H1 (cell line): Measurements from ENCODE around the gene PSME1. TPM values are rescaled to one million over a fixed set of nuclear protein-coding genes. Genes with fewer than 3 reads are reported as not detected.

ENCODE experiments used
- CTCF ChIA-PET: fragments of 300-600 bp; sonication (Branson Sonifier 250); formaldehyde crosslinking; loops from one replicate; lab custom pipeline; 2021; ENCODE audit not compliant: partially characterized antibody; lab: Charles Lee
- POLR2A ChIA-PET: fragments of 300-600 bp; sonication (Branson Sonifier 250); formaldehyde crosslinking; loops from one replicate; lab custom pipeline; 2021; ENCODE audit warnings: inconsistent platforms; ENCODE audit not compliant: partially characterized antibody; lab: Charles Lee
- DNase-seq, 2 experiments: peaks; one replicate each; pipeline versions ENCODE4 v3.0.0 to v3.0.0-alpha.2; 2010 to 2022; ENCODE audit warnings: low spot score in 2 of 2, low read depth in 1 of 2, mixed read lengths in 1 of 2
- FAIRE-seq: peaks from 2 replicates; lab custom pipeline; 2011; peaks lifted over from hg19 to GRCh38; lab: Jason Lieb, UNC
- H2AFZ ChIP-seq: 2 replicates; pipeline ENCODE4 v1.8.1; 2012; ENCODE audit warnings: low read length, inconsistent platforms
- H2AK5ac ChIP-seq: 2 replicates; pipeline ENCODE4 v1.6.1; 2013; ENCODE audit warnings: low read depth, low read length
- H2BK120ac ChIP-seq: replicated peaks from 2 replicates; pipeline ENCODE3; 2013; ENCODE audit warnings: low read depth, low read length, inconsistent platforms
- H2BK12ac ChIP-seq: 2 replicates; pipeline ENCODE4 v1.6.1; 2013; ENCODE audit warnings: low read depth, low read length
- H2BK15ac ChIP-seq: 2 replicates; pipeline ENCODE4 v1.6.1; 2013; ENCODE audit warnings: low read length
- H2BK20ac ChIP-seq: 2 replicates; pipeline ENCODE4 v1.6.1; 2013; ENCODE audit warnings: low read length
- H2BK5ac ChIP-seq: 2 replicates; pipeline ENCODE4 v1.6.1; 2013; ENCODE audit warnings: low read depth, low read length
- H3K14ac ChIP-seq: 2 replicates; pipeline ENCODE4 v1.6.1; 2013; ENCODE audit warnings: inconsistent platforms; ENCODE audit not compliant: insufficient read length
- H3K18ac ChIP-seq: 2 replicates; pipeline ENCODE4 v1.6.1; 2013; ENCODE audit warnings: low read length; ENCODE audit errors: extremely low read depth
- H3K23ac ChIP-seq: 2 replicates; pipeline ENCODE4 v1.6.1; 2013; ENCODE audit warnings: inconsistent platforms; ENCODE audit not compliant: insufficient read length
- H3K23me2 ChIP-seq: 2 replicates; pipeline ENCODE4 v1.6.1; 2013; ENCODE audit warnings: low read depth, low read length
- H3K27ac ChIP-seq: 2 replicates; pipeline ENCODE4 v1.6.1; 2011; ENCODE audit warnings: low read depth, low read length, inconsistent platforms
- H3K27me3 ChIP-seq, 4 experiments: replicated peaks in 1 of 4; 1 replicate in 1 of 4; 2 replicates in 3 of 4; pipeline versions ENCODE4 v1.6.1 to v1.8.1; 2011 to 2013; ENCODE audit warnings: low read length in 3 of 4, mild to moderate bottlenecking in 3 of 4, inconsistent platforms in 2 of 4, mixed read lengths in 2 of 4, moderate library complexity in 1 of 4; ENCODE audit not compliant: control insufficient read depth in 3 of 4, insufficient read depth in 3 of 4; ENCODE audit errors: extremely low read depth in 1 of 4
- H3K36me3 ChIP-seq, 4 experiments: 2 replicates each; pipeline versions ENCODE4 v1.6.1 to v1.8.1; 2011 to 2013; ENCODE audit warnings: mild to moderate bottlenecking in 4 of 4, low read length in 3 of 4, moderate library complexity in 2 of 4, control low read depth in 1 of 4, inconsistent platforms in 1 of 4; ENCODE audit not compliant: insufficient read depth in 4 of 4, control insufficient read depth in 2 of 4
- H3K4ac ChIP-seq: replicated peaks from 2 replicates; pipeline ENCODE3; 2013; ENCODE audit warnings: low read length, low read depth, mixed read lengths, inconsistent platforms; ENCODE audit not compliant: insufficient read length
- H3K4me1 ChIP-seq, 4 experiments: replicated peaks in 1 of 4; 1 replicate in 1 of 4; 2 replicates in 3 of 4; pipeline versions ENCODE4 v1.6.1 to v1.8.1; 2011 to 2013; ENCODE audit warnings: low read length in 3 of 4, inconsistent platforms in 2 of 4, mixed read lengths in 1 of 4; ENCODE audit not compliant: insufficient read depth in 4 of 4, control insufficient read depth in 3 of 4
- H3K4me2 ChIP-seq, 2 experiments: 2 replicates each; pipeline versions ENCODE4 v1.6.1 to v1.8.1; 2011 to 2013; ENCODE audit warnings: low read depth in 2 of 2, low read length in 2 of 2, control low read depth in 1 of 2, inconsistent platforms in 1 of 2, mild to moderate bottlenecking in 1 of 2; ENCODE audit not compliant: insufficient read depth in 1 of 2
- H3K4me3 ChIP-seq, 4 experiments: fragments of 200-600, 300-600 bp in 1 of 4; sonication (generic), shearing (Covaris generic), sonication (Bioruptor Twin) in 1 of 4; 2 replicates each; pipeline versions ENCODE4 v1.5.1 to v1.8.1; 2011 to 2016; ENCODE audit warnings: low read length in 4 of 4, low read depth in 3 of 4, control low read depth in 2 of 4, inconsistent platforms in 2 of 4, mild to moderate bottlenecking in 2 of 4, mixed read lengths in 1 of 4, moderate library complexity in 1 of 4; ENCODE audit not compliant: insufficient read depth in 2 of 4; ENCODE audit errors: extremely low read depth in 1 of 4
- H3K56ac ChIP-seq: replicated peaks from 2 replicates; pipeline ENCODE3; 2013; ENCODE audit warnings: low read depth, mild to moderate bottlenecking, mixed read lengths, low read length, inconsistent platforms; ENCODE audit not compliant: insufficient read length
- H3K79me1 ChIP-seq: 2 replicates; pipeline ENCODE4 v1.6.1; 2013; ENCODE audit warnings: low read depth, low read length, control low read depth
- H3K79me2 ChIP-seq, 2 experiments: 2 replicates each; pipeline versions ENCODE4 v1.6.1 to v1.8.1; 2012 to 2013; ENCODE audit warnings: low read length in 2 of 2, mild to moderate bottlenecking in 2 of 2, inconsistent platforms in 1 of 2; ENCODE audit not compliant: insufficient read depth in 2 of 2, control insufficient read depth in 1 of 2
- H3K9ac ChIP-seq, 4 experiments: replicated peaks in 1 of 4; 1 replicate in 1 of 4; 2 replicates in 3 of 4; pipeline versions ENCODE4 v1.6.1 to v1.8.1; 2011 to 2013; ENCODE audit warnings: low read depth in 3 of 4, low read length in 3 of 4, control low read depth in 2 of 4, mild to moderate bottlenecking in 2 of 4, moderate library complexity in 2 of 4, inconsistent platforms in 1 of 4; ENCODE audit errors: extremely low read depth in 1 of 4
- H3K9me3 ChIP-seq, 2 experiments: 2 replicates each; pipeline versions ENCODE4 v1.6.1 to v1.8.1; 2012 to 2013; ENCODE audit warnings: mild to moderate bottlenecking in 2 of 2, moderate library complexity in 2 of 2, control low read depth in 1 of 2, inconsistent platforms in 1 of 2, low read depth in 1 of 2, low read length in 1 of 2, mixed read lengths in 1 of 2; ENCODE audit not compliant: insufficient read depth in 2 of 2
- H4K20me1 ChIP-seq, 2 experiments: replicated peaks in 1 of 2; 2 replicates each; pipeline versions ENCODE3 to v1.8.1; 2011 to 2013; ENCODE audit warnings: inconsistent platforms in 2 of 2, low read length in 2 of 2, mild to moderate bottlenecking in 1 of 2; ENCODE audit not compliant: insufficient read depth in 2 of 2, control insufficient read depth in 1 of 2
- H4K5ac ChIP-seq: 2 replicates; pipeline ENCODE4 v1.6.1; 2013; ENCODE audit warnings: low read length, low read depth, mixed read lengths, inconsistent platforms; ENCODE audit not compliant: insufficient read length
- H4K8ac ChIP-seq: 2 replicates; pipeline ENCODE4 v1.8.0; 2013; ENCODE audit warnings: mild to moderate bottlenecking, moderate library complexity, low read length, inconsistent platforms; ENCODE audit not compliant: insufficient read depth; ENCODE audit errors: extremely low read depth
- H4K91ac ChIP-seq: replicated peaks from 2 replicates; pipeline ENCODE3; 2013; ENCODE audit warnings: low read length, mixed read lengths, inconsistent platforms; ENCODE audit not compliant: insufficient read length
- NRF1 ChIP-seq: IDR thresholded peaks from 2 replicates; pipeline ENCODE4 v1.6.1; 2011; ENCODE audit warnings: mild to moderate bottlenecking, low read depth, low read length, improper control_type of control experiment
- TAF1 ChIP-seq: IDR thresholded peaks from 2 replicates; pipeline ENCODE4 v1.6.1; 2011; ENCODE audit warnings: mild to moderate bottlenecking, low read depth, low read length
- WGBS, 2 experiments: shearing (Covaris generic) in 1 of 2; methylation state at CpG; one replicate each; pipeline versions ENCODE4 v1.1.6 to v1.1.7; 2013 to 2015; ENCODE audit warnings: low lambda C conversion rate in 2 of 2, mixed read lengths in 2 of 2, inconsistent platforms in 1 of 2, low coverage in 1 of 2, missing lambda C conversion rate in 1 of 2; ENCODE audit not compliant: insufficient replicate concordance in 2 of 2, insufficient coverage in 1 of 2, insufficient read length in 1 of 2; ENCODE audit errors: extremely low coverage in 1 of 2, missing lambda C conversion rate in 1 of 2; 5-methylcytosine and 5-hydroxymethylcytosine counted together
- polyA plus RNA-seq, 7 experiments: library from polyadenylated mRNA; depleted of rRNA in 3 of 7; stranded (reverse) in 5 of 7; unstranded in 2 of 7; fragments of >200 nt in 5 of 7; fragments of 200-250 nt in 2 of 7; gene quantifications; 1 replicate in 5 of 7; 2 replicates in 1 of 7; 4 replicates in 1 of 7; pipeline versions ENCODE4 v1.2.1 to v1.2.3, GENCODE V29; 2011 to 2013; ENCODE audit warnings: missing spikeins in 2 of 7, mixed read lengths in 2 of 7
- total RNA-seq: library from RNA; stranded (reverse); fragmentation: NEBNext Ultra II Directional; extraction: Animal tissue kit (Norgen Biotek cat#: 25700); gene quantifications from 2 replicates; pipeline ENCODE4 v1.2.1, GENCODE V29; 2021

The PSME1 gene
- total and polyA plus RNA-seq, 2 of the 8 experiments (the other 6 are each of a cell fraction or from before 2014, with no cell fraction given): 74.9 to 85.9 TPM

GRCh38 chr14:24122898-24123297, 13.1 kb upstream of the PSME1 start:
- WGBS, 2 experiments: 91% methylated on average over 8 of the region's 8 CpGs; no CpG with 5 or more reads in 1 of the 2 experiments
- no peak overlapping the region for H3K14ac ChIP-seq

More at GRCh38 chr14:24122898-24123297, 13.1 kb upstream of the PSME1 start:
- no peak overlapping the region for H3K4ac ChIP-seq
- no peaks in the 10 kb centered on the region for H3K4me1 ChIP-seq
- H3K79me1 ChIP-seq: no peaks in the 10 kb centered on the region
- no peak overlapping the region for H4K5ac ChIP-seq
- no peak overlapping the region for H2BK20ac ChIP-seq
- no peak overlapping the region for H2AFZ ChIP-seq
- H3K27ac ChIP-seq: no peak overlapping the region
- H2BK12ac ChIP-seq: no peak overlapping the region
- no peak overlapping the region for H2BK120ac ChIP-seq
- FAIRE-seq (no peak), DNase-seq (no peak)
- no peaks in the 10 kb centered on the region for H3K23me2 ChIP-seq
- H2AK5ac ChIP-seq: no peak overlapping the region
- no peak overlapping the region for H3K23ac ChIP-seq
- POLR2A ChIA-PET: interaction anchor here (1.0 to 11.1 kb wide), 8 partner anchors 7 to 84 kb away, joined by 3 to 96 read pairs (median 4); partner anchors contain the start of genes DCAF11, FITM1, IRF9 and NRL
- no peak overlapping the region for H3K18ac ChIP-seq
- no peak overlapping the region for H3K56ac ChIP-seq
- no peak overlapping the region for H2BK15ac ChIP-seq
- no peak overlapping the region for H3K9ac ChIP-seq
- peaks cover 0 to 3% of the 10 kb centered on the region in 2 experiments for H4K20me1 ChIP-seq
- H3K4me2 ChIP-seq: no peak overlapping the region
- no peak overlapping the region for H4K8ac ChIP-seq
- no peak overlapping the region for H4K91ac ChIP-seq
- no peaks in the 10 kb centered on the region for H3K9me3 ChIP-seq
- H3K4me3 ChIP-seq: no peak overlapping the region
- CTCF ChIA-PET: interaction anchor here (1.6 kb wide), 1 partner anchor 15 kb away, joined by 4 read pairs; no protein-coding TSS in a partner anchor
- no peaks in the 10 kb centered on the region for H3K79me2 ChIP-seq
- H3K36me3 ChIP-seq: peaks cover 13 to 36% (median 30%) of the 10 kb centered on the region in 4 experiments
- no peak for TF ChIP-seq NRF1
- no peak for TF ChIP-seq TAF1
- TF ChIP-seq, all 59 proteins: peak for 0
- no peak overlapping the region for H2BK5ac ChIP-seq
- H3K27me3 ChIP-seq: no peaks in the 10 kb centered on the region
